Mesodermal cell (in vitro differentiated cells): ENCODE data around the gene CTNS.

Experiments used
- H3K27ac ChIP-seq: 2 replicates; pipeline ENCODE4 v1.7.0; 2013; ENCODE audit warnings: mild to moderate bottlenecking, low read depth, low read length, moderate library complexity; ENCODE audit not compliant: severe bottlenecking
- H3K36me3 ChIP-seq: 2 replicates; pipeline ENCODE4 v1.7.1; 2013; ENCODE audit warnings: mild to moderate bottlenecking, low read length, moderate library complexity; ENCODE audit not compliant: control insufficient read depth, insufficient read depth
- H3K4me1 ChIP-seq: one replicate; pipeline ENCODE4 v1.7.1; 2013; ENCODE audit warnings: mild to moderate bottlenecking, low read length; ENCODE audit not compliant: insufficient read depth, control insufficient read depth, poor library complexity, severe bottlenecking
- H3K4me3 ChIP-seq: 2 replicates; pipeline ENCODE4 v1.7.0; 2013; ENCODE audit warnings: low read length, control low read depth, mild to moderate bottlenecking; ENCODE audit not compliant: insufficient read depth, poor library complexity, severe bottlenecking; ENCODE audit errors: extremely low read depth
- H3K9me3 ChIP-seq: 2 replicates; pipeline ENCODE4 v1.7.1; 2013; ENCODE audit warnings: mild to moderate bottlenecking, low read length, moderate library complexity; ENCODE audit not compliant: control insufficient read depth
- WGBS, 2 experiments: methylation state at CpG; one replicate each; pipeline ENCODE4 v1.1.5; 2013; ENCODE audit warnings: missing lambda C conversion rate in 2 of 2; ENCODE audit not compliant: insufficient coverage in 2 of 2; 5-methylcytosine and 5-hydroxymethylcytosine counted together

CTNS gene

DNA sequence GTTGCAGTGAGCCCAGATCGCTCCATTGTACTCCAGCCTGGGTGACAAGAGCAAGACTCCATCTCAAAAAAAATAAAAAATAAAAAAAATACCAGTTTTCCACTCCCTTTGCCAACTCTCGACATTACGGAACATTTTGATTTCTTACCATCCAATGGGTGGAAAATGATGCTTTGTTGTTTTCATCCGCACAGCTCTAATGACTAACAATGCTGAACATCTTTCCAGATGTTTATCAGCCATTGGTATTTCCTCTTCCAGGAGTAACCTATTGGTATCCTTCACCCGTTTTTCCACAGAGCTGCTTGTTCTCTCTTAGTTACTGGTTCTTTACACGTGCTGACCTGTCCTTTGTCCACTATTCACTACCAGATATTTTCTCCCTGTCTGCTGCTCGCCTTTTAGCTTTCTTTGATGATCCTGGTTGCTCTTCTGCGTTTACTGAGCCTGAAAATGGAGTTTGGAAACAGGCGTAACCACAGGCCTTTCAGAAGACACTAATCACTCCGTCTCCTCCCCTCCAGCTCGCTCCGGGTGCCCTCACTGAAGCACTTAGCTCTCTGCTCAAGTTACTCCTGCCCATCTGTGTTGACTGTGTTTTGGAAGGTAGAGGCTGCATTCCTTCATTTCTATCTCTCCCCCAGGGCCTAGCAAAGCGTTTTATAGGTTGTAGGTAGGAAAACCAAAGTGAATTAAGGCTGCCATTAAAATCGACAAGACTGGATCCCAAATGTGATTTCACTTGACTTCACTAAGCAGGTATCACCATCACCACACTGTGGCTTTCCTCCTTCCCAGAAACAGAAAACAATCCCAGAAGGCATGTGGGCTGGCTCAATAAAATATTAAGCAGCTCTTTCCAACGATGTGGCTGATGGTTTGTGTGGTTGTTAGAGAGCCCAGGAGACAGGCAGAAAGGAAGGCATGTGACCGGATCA is 9.5 kb upstream of the CTNS start:
- H3K9me3 ChIP-seq: no peaks in the 10 kb centered on the region
- WGBS, 2 experiments: 93% methylated on average over 9 of the region's 16 CpGs
- peaks cover 62% of the 10 kb centered on the region for H3K36me3 ChIP-seq
- H3K4me3 ChIP-seq: no peak overlapping the region
- peaks cover 13% of the 10 kb centered on the region for H3K4me1 ChIP-seq
- H3K27ac ChIP-seq: peak overlapping the region; percentile 50

DNA sequence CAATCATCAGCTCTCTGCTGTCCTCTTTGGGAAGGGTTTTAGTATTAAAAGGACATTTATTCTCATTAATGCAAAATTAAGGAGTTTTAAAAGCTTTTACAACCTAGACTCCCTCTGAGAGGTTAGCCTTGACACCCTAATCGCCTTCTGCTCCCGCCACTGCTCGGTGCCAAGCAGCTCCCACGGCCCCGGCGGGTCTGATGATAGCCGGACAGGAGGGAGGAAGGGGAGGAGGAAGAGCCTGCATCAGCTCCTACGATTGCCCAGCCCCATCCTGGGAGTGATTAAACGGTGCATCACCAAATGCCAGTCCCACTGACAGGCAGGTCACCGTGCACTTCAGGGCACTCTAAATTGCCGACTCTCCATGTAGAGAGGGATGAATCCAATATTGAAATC is 8.8 kb upstream of the CTNS start:
- no peak overlapping the region for H3K4me3 ChIP-seq
- H3K9me3 ChIP-seq: no peaks in the 10 kb centered on the region
- WGBS, 2 experiments: 94 to 100% methylated on average over 6 of the region's 11 CpGs
- peaks cover 63% of the 10 kb centered on the region for H3K36me3 ChIP-seq
- no peak overlapping the region for H3K27ac ChIP-seq
- peaks cover 13% of the 10 kb centered on the region for H3K4me1 ChIP-seq

DNA sequence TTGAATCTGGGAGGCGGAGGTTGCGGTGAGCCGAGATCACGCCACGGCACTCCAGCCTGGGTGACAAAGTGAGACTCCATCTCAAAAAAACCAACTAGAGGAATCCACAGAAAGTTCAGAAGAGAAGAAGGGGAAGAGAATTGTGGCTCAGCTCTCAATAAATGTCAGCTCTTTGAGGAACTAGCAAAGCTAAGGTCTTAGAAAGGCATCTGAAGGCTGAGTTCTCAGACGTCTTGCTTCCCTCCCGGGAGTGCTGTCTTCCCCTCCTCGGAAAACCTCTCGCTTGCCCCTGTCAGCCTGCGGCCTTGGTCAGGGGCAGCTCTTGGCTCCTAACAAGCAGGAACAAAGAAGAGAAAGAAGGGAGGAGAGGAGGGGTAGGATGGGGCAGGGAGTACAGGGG is 5.8 kb upstream of the CTNS start:
- peaks cover 36% of the 10 kb centered on the region for H3K36me3 ChIP-seq
- H3K4me3 ChIP-seq: no peak overlapping the region
- no peaks in the 10 kb centered on the region for H3K9me3 ChIP-seq
- 87 to 96% methylated on average over 5 to 8 of the region's 10 CpGs for WGBS, 2 experiments
- H3K27ac ChIP-seq: no peak overlapping the region
- peaks cover 13% of the 10 kb centered on the region for H3K4me1 ChIP-seq

DNA sequence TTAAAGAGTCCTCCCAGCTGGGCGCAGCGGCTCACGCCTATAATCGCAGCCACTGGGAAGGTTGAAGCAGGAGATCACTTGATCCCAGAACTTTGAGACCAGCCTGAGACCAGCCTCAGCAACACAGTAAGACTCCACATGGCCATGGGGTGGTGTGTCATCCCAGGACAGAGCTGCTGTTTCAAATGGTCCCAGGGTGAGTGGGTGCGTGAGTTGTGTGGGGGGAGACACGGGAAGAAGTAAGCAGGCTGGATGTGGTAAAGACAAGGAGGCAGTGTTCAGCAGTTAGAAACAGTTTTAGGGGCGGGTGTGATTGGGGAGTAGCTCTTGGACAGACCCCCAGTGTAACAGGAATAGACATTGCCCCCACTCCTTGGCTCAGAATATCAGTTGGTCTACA is 4.3 kb upstream of the CTNS start:
- WGBS, 2 experiments: 93 to 97% methylated on average over 6 to 7 of the region's 7 CpGs
- H3K27ac ChIP-seq: no peak overlapping the region
- H3K4me1 ChIP-seq: peaks cover 8% of the 10 kb centered on the region
- no peaks in the 10 kb centered on the region for H3K9me3 ChIP-seq
- H3K36me3 ChIP-seq: peaks cover 36% of the 10 kb centered on the region
- no peak overlapping the region for H3K4me3 ChIP-seq

DNA sequence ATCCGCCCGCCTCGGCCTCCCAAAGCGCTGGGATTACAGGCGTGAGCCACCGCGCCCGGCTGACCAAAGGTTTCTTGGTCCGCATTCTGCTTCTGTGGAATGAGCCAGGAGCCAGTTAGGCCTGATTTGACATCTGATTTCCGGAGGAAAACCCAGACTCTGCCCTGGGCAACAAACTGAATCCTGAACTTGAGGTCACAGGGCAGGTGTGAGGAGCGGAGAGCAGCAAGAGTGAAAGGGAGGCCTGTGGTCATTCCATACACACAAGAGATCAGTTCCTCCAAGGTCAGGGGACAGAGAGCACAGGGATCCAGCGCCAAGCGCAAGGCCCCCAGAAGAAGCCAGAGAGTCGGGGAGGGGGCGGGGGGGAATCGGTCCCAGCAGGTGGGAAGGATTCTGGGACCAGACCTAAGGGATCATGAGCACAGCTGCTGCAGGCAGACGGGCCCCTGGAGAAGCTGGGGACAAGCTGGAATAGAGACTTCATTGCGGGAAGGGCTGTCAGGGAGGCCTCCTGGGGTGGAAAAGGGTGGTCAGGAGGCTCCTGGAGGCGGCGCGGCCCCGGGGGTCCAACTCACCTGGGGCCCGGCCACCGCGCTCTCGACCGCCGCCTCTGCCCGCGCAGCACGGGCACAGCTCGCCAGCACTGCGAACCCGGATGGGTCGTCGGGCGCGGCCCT is 946 bp upstream of the CTNS start:
- Histone ChIP-seq H3K4me3 (peak overlapping the region; percentile 84), H3K27ac (no peak overlapping the region), H3K4me1 (peaks cover 5% of the 10 kb centered on the region), H3K9me3 (no peaks in the 10 kb centered on the region), H3K36me3 (peaks cover 20% of the 10 kb centered on the region)
- WGBS, 2 experiments: 6 to 24% methylated on average over 21 to 36 of the region's 38 CpGs

DNA sequence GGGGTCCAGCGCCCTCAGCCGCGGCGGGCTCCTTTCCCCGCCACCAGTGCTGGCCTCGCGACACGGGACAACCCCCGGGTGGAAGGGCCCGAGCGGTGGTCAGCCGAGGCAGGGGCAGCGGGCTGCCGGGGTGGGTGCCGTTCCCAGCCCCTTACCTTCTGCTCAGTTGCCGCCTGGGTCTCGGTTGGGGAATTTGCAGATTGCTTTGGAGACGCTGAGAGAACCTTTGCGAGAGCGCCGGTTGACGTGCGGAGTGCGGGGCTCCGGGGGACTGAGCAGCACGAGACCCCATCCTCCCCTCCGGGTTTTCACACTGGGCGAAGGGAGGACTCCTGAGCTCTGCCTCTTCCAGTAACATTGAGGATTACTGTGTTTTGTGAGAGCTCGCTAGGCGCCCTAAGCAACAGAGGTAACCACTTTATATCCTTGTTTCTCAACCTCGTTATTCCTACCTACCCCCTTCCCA is 381 bp downstream of the CTNS start:
- Histone ChIP-seq H3K4me3 (peak overlapping the region; percentile 84), H3K27ac (peak overlapping the region; percentile 91), H3K36me3 (peaks cover 17% of the 10 kb centered on the region), H3K4me1 (peaks cover 8% of the 10 kb centered on the region), H3K9me3 (no peaks in the 10 kb centered on the region)
- 1% methylated on average over 15 to 26 of the region's 31 CpGs for WGBS, 2 experiments

DNA sequence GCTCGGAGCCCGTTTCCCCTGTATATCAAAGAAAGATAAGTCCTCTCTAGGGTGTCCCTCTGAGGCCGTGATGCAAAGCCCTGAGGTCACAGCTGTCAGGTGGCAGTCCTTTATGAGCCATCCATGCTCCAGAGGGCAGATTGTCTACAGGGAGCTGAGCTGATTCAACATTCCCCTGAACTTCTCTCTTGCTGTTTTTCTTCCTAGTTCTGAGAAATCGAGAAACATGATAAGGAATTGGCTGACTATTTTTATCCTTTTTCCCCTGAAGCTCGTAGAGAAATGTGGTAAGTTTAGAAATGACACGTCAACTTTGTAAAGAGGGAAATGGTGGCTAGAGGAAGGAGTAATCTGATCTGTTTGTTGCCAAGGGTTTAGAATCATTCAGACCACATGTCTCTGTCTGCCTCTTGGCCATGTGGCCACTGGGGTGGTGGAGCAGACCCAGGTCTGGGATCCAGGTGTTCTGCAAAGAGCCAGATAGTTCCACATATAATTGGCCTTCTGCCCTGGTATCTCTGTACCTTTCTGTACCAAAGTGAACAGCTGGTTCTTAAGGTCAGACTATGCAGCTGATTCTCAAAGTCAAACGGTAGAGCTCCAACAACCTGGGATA is 3.5 kb downstream of the CTNS start:
- peaks cover 8% of the 10 kb centered on the region for H3K4me1 ChIP-seq
- no peak overlapping the region for H3K4me3 ChIP-seq
- 77 to 78% methylated on average over 7 of the region's 7 CpGs for WGBS, 2 experiments
- no peaks in the 10 kb centered on the region for H3K9me3 ChIP-seq
- no peak overlapping the region for H3K27ac ChIP-seq
- peaks cover 25% of the 10 kb centered on the region for H3K36me3 ChIP-seq

DNA sequence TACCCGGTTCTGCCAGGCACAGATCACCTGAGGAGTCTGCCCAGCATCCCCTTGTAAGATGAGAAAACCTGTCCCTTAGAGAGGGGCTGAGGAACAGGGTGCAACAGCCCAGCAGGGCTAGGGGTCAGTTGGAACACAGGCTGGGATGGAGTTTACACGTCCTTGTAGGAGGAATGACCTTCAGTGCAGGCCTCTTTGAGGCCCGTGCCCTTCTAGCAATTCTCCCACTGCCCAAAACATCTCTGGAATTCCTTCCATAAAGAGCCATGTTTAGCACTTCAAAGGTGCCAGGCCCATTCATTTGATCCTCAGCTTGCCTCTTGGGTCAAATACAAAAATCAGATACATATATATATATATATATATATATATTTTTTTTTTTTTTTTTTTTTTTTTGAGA is 4.5 kb downstream of the CTNS start:
- Histone ChIP-seq H3K4me3 (no peak overlapping the region), H3K9me3 (no peaks in the 10 kb centered on the region), H3K4me1 (peaks cover 8% of the 10 kb centered on the region), H3K36me3 (peaks cover 25% of the 10 kb centered on the region), H3K27ac (no peak overlapping the region)
- 13 to 80% methylated on average over 1 to 2 of the region's 3 CpGs for WGBS, 2 experiments

DNA sequence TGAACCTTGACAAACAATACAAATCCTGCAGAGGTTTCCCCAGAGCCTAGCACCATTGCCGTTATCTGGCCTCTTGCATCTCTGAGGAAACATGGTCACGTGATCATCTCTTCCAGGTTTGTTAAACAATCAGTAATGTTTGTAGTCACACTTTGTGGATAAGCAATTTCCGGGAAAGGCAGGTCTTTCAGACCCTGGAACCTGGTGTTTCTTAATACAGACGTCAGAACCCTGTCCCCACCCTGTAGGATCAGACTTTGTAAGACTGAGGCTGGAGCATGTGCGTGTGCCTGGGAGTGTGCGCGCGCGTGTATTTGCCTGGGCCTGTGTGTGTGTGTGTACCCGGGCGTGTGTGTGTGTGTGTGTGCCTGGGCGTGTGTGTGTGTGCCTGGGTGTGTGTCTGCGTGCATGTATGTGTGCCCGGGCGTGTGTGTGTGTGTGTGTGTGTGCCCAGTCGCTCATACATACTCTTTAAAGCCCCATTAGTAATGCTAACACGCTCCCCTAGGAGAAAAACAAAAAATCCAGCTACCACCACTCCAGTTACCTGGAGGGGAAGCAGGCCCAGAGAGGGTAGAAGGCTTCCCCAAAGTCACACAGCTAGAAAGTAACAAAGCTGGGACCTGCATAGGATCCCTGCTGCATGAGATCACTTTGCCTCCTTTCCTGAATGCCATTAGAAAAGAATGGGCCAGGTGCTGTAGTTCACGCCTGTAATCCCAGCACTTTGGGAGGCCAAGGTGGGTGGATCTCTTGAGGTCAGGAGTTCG is 5.3 kb downstream of the CTNS start:
- WGBS, 2 experiments: 97% methylated on average over 6 of the region's 19 CpGs
- H3K9me3 ChIP-seq: no peaks in the 10 kb centered on the region
- peaks cover 8% of the 10 kb centered on the region for H3K4me1 ChIP-seq
- no peak overlapping the region for H3K4me3 ChIP-seq
- H3K36me3 ChIP-seq: peaks cover 29% of the 10 kb centered on the region
- H3K27ac ChIP-seq: no peak overlapping the region

DNA sequence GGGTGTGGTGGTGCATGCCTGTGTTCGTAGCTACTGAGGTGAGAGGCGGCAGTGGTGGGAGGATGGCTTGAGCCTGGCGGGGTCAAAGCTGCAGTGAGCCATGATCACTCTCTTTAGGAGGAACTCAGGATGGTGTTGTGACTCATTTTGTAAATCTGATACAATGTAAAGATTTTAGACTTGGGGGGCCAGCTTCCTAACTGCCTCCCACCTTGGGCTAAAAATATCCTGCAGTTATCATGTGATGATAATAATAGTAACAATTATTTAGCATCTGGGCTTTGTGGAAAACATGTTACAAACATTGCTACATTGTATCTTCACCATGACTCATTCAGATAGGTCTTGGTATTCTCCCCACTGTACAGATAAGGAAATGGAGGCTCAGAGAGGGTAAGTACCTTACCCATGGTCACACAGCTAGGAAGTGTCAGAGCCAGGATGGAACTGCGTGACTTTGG is 7.4 kb downstream of the CTNS start:
- Histone ChIP-seq H3K4me3 (no peak overlapping the region), H3K27ac (no peak overlapping the region), H3K36me3 (peaks cover 28% of the 10 kb centered on the region), H3K9me3 (no peaks in the 10 kb centered on the region), H3K4me1 (peaks cover 8% of the 10 kb centered on the region)
- 86 to 94% methylated on average over 3 to 4 of the region's 4 CpGs for WGBS, 2 experiments
